ENCODE measurements around the gene RXRB. TPM values are rescaled to one million over a fixed set of nuclear protein-coding genes. Genes with fewer than 3 reads are reported as not detected.

The RXRB gene
- total RNA-seq, 1 donor, result 19.2 TPM

GRCh38 chr6:33192671-33193602 is 7.5 kb downstream of the RXRB start:
- H3K4me1 ChIP-seq (ENCODE audit: insufficient read depth, low read length), result peaks cover 5% of the 10 kb centered on the region
- peak; percentile 92 for DNase-seq (ENCODE audit: insufficient read length, low spot score, missing footprints)
- peaks cover 34% of the 10 kb centered on the region for H4K20me1 ChIP-seq (ENCODE audit: insufficient read depth, low read length)
- no peak overlapping the region for H2AFZ ChIP-seq (ENCODE audit: low read length)
- peaks cover 34% of the 10 kb centered on the region for H3K36me3 ChIP-seq (ENCODE audit: insufficient read depth, low read length)
- peaks cover 9% of the 10 kb centered on the region for H3K79me2 ChIP-seq (ENCODE audit: insufficient read depth, low read length)
- no peak for TF ChIP-seq CTCF (IDR thresholded peaks at IDR 0.05; ENCODE audit: extremely low read depth, low read depth, low read length)
- H3K27ac ChIP-seq (ENCODE audit: low read depth, low read length), result no peak overlapping the region
- no peaks in the 10 kb centered on the region for H3K9me3 ChIP-seq (ENCODE audit: low read depth, low read length)
- H3K27me3 ChIP-seq (ENCODE audit: insufficient read depth, low read length), result peaks cover 32% of the 10 kb centered on the region
- peak overlapping the region; percentile 56 for H3K4me3 ChIP-seq (ENCODE audit: insufficient read depth, low read length)
- H3K4me2 ChIP-seq (ENCODE audit: insufficient read depth, low read length), result peak overlapping the region; percentile 71

- Histone ChIP-seq H3K4me1 (ENCODE audit: insufficient read depth, low read length) (no peaks in the 10 kb centered on the region), H3K79me2 (ENCODE audit: insufficient read depth, low read length) (peaks cover 4% of the 10 kb centered on the region), H2AFZ (ENCODE audit: low read length) (no peak within 1 kb of the TSS), H3K27me3 (ENCODE audit: insufficient read depth, low read length) (peaks cover 32% of the 10 kb centered on the region), H3K4me2 (ENCODE audit: insufficient read depth, low read length) (peak within 1 kb of the TSS; percentile 71), H4K20me1 (ENCODE audit: insufficient read depth, low read length) (peaks cover 28% of the 10 kb centered on the region), H3K27ac (ENCODE audit: low read depth, low read length) (no peak within 1 kb of the TSS), H3K4me3 (ENCODE audit: insufficient read depth, low read length) (peak within 1 kb of the TSS; percentile 56), H3K36me3 (ENCODE audit: insufficient read depth, low read length) (peaks cover 32% of the 10 kb centered on the region), H3K9me3 (ENCODE audit: low read depth, low read length) (no peaks in the 10 kb centered on the region)
- no peak for TF ChIP-seq CTCF (IDR thresholded peaks at IDR 0.05; ENCODE audit: extremely low read depth, low read depth, low read length)
- no peak for DNase-seq (ENCODE audit: insufficient read length, low spot score, missing footprints)
These were observed 8.3 kb downstream of the RXRB start, which contains the start of gene COL11A2 for GRCh38 chr6:33192105-33192646. COL11A2 (minus strand) TSS chr6:33192467; CDS start chr6:33192240, 227 bp downstream.

GRCh38 chr6:33191383-33192104 is 8.9 kb downstream of the RXRB start:
- no peak overlapping the region for H3K4me2 ChIP-seq (ENCODE audit: insufficient read depth, low read length)
- peaks cover 24% of the 10 kb centered on the region for H4K20me1 ChIP-seq (ENCODE audit: insufficient read depth, low read length)
- no peaks in the 10 kb centered on the region for H3K79me2 ChIP-seq (ENCODE audit: insufficient read depth, low read length)
- no peaks in the 10 kb centered on the region for H3K4me1 ChIP-seq (ENCODE audit: insufficient read depth, low read length)
- H3K27me3 ChIP-seq (ENCODE audit: insufficient read depth, low read length), result peaks cover 36% of the 10 kb centered on the region
- TF ChIP-seq CTCF (IDR thresholded peaks at IDR 0.05; ENCODE audit: extremely low read depth, low read depth, low read length), result no peak
- DNase-seq (ENCODE audit: insufficient read length, low spot score, missing footprints), result no peak
- no peak overlapping the region for H3K27ac ChIP-seq (ENCODE audit: low read depth, low read length)
- H3K9me3 ChIP-seq (ENCODE audit: low read depth, low read length), result no peaks in the 10 kb centered on the region
- H2AFZ ChIP-seq (ENCODE audit: low read length), result no peak overlapping the region
- H3K36me3 ChIP-seq (ENCODE audit: insufficient read depth, low read length), result peaks cover 26% of the 10 kb centered on the region
- H3K4me3 ChIP-seq (ENCODE audit: insufficient read depth, low read length), result no peak overlapping the region

All from osteoblast (primary cell).